Fibroblast of the conjunctiva (primary cell): ENCODE data around the gene CSAG1.
"Not testable (repeated sequence)": the region's sequence is repeated elsewhere in the genome, so short reads cannot be mapped to it uniquely, and the experiment has no call there.

Experiments used
- DNase-seq: peaks from one replicate; pipeline ENCODE4 v3.0.0-alpha.2; 2010; ENCODE audit warnings: low read depth

The CSAG1 gene

DNA sequence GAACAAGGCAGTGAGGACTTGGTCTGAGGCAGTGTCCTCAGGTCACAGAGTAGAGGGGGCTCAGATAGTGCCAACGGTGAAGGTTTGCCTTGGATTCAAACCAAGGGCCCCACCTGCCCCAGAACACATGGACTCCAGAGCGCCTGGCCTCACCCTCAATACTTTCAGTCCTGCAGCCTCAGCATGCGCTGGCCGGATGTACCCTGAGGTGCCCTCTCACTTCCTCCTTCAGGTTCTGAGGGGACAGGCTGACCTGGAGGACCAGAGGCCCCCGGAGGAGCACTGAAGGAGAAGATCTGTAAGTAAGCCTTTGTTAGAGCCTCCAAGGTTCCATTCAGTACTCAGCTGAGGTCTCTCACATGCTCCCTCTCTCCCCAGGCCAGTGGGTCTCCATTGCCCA lies 33.1 kb downstream of the CSAG1 start:
- not testable (repeated sequence) for DNase-seq

GRCh38 chrX:152697952-152698931 lies 35.3 kb downstream of the CSAG1 start, which contains the start of gene MAGEA3:
TSS of gene MAGEA3 (plus strand) at chrX:152698794. CDS start at chrX:152700833, 2,039 bp downstream.
- not testable (repeated sequence) for DNase-seq

GRCh38 chrX:152681012-152681411 lies 52.5 kb downstream of the CSAG1 start:
- not testable (repeated sequence) for DNase-seq
